LNCAP (cell line): ENCODE measurements around the gene PRSS3.

ENCODE experiments used
- CTCF ChIP-seq: fragments of 450-650 bp; IDR thresholded peaks from 2 replicates; pipeline ENCODE4 v1.5.1; 2017; ENCODE audit warnings: mild to moderate bottlenecking

Gene PRSS3

GRCh38 chr9:33818167-33818846 lies 22.9 kb downstream of the PRSS3 start:
- no peak for TF ChIP-seq CTCF

DNA sequence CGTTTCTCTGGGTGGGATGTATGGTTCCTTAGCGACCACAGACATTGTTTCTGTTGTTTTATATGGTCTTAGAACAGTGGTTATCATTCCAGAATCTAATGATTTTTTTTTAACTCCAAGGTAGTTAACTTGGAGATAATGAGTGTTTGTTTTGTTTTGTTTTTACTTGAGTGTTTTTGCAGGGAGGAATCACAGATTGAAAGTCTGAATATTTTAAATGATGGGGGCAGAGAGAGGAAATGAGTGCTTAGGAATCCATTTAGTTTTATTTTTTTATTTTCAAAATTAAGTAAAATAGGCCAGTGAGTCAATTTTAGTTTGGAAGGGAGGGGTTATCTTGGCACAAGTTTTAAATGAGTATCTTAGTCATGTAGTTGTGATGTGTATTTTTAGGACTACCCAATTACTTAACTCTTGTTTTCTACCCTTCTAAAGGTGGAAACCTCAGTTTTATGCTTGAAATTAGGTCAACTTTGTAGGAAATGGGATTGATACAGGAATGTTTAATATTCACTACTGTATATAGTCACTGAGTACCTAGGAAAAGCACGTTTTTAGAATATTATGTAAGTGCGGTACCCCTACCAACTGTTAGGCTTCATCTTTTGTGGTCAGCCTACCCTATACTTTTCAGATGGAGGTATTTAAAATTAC lies 23.6 kb downstream of the PRSS3 start:
- no peak for TF ChIP-seq CTCF

DNA sequence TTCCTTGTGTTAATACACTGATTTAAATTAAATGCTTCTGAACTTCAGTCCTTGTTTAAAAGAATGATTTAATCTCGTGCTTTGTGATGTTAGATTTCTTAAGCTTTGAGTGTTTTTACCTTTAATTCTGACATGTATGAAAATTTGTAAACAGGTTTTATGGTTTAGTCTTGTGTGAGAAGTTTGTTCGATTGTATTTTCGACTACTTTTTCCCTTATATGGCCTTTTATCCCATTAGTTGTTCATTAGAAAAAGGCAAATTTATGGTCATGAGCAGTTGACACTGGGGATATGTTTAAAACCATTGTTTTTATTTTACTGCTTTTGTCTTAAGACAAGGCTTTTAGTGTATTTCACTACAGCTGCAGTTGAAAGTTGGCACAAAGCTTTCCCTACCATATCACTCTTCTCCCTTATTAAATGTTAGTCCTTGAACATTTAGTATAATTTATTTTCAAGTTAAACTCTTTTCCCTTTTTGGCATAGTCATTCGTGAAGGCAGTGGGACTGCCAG lies 24.9 kb downstream of the PRSS3 start:
- TF ChIP-seq CTCF: no peak

DNA sequence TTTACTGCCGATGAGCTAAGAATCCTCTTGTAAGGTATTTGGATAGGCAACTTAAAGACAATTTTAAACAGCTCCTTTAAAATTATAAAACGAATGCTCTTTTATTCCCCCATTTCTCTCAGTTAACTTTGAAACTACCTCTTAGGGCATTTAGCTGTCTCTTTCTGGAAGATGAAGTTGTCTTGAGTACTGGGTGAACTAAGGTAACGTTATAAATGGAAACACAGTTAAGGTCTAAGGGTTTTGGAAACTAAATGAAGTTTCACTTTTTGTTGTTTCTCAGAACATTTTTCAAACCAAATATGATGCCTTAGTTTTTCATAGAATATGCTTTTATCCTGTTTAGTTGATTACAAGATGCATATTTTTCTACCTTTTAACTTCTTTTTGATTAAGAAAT lies 28.4 kb downstream of the PRSS3 start:
- TF ChIP-seq CTCF: no peak

DNA sequence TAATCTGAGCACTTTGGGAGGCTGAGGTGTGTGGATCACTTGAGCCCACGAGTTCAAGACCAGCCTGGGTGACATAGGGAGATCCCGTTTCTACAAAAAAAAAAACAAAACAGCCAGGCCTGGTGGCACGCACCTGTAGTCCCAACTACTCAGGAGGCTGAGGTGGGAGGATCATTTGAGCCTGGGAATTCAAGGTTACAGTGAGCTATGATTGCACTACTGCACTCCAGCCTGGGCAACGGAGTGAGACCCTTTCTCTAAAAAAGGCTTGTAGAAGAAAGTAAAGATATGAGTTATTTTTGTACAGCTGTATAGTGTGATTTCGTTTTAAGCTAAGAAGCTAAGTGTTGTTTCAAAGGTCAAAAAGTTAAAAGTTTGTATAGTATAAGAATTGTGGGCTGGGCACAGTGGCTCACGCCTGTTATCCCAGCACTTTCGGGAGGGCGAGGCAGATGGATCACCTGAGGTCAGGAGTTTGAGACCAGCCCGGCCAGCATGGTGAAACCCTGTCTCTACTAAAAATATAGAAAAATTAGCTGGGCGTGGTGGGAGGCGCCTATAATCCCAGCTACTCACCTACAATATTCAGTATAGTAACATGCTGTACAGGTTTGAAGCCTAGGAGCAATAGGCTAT lies 40.4 kb downstream of the PRSS3 start:
- no peak for TF ChIP-seq CTCF

DNA sequence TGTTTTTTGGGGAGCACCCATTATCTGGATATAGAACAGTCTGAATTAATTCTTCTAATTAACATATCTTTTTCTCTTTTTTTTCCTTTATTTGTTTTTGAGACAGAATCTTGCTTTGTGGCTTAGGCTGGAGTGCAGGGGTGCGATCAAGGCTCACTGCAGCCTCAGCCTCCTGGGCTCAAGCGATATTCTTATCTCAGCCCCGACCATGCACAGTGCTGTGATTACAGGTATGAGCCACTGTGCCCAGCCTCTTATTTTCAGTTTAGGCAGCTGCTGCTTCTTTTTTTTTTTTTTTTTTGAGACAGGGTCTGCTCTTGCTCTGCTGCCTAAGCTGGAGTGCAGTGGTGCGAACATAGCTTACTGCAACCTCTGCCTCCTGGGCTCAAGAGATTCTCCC lies 41.8 kb downstream of the PRSS3 start:
- TF ChIP-seq CTCF: no peak

DNA sequence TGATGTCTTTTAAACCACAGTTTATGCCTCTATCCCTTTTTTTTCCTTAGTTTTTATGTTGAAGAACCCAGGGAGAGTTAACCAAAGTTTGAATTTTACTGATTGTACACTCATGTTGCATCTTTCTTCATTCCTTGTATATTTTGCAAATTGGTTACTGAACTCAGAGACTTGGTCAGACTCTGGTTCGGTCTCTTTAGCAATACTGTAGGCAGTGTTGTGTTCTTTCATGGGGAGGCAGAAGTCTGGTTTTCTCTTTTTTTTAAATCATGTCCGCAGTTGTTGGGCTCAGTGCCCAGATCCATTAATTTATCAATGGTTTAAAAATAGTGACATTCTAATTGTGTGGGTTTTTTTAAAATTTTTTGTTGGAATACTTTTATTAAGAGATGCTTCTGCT lies 45.0 kb downstream of the PRSS3 start:
- no peak for TF ChIP-seq CTCF
